Fibroblast of pulmonary artery (primary cell): ENCODE measurements around the gene PTDSS2.

Experiments used
- DNase-seq: peaks from one replicate; pipeline ENCODE4 v3.0.0-alpha.2; 2010; ENCODE audit warnings: low read depth
- H3K4me3 ChIP-seq: replicated peaks from 2 replicates; pipeline ENCODE4 v1.5.1; 2011; ENCODE audit warnings: low read depth, mild to moderate bottlenecking, control low read depth, low read length, moderate library complexity
- CTCF ChIP-seq: IDR thresholded peaks from 2 replicates; pipeline ENCODE4 v1.5.1; 2011; ENCODE audit warnings: mild to moderate bottlenecking, control low read depth, low read length, inconsistent platforms; ENCODE audit errors: missing control alignments

Gene PTDSS2

GRCh38 chr11:498297-499181, 48.5 kb downstream of the PTDSS2 start:
- no peak for TF ChIP-seq CTCF
- H3K4me3 ChIP-seq: no peak overlapping the region
- DNase-seq: no peak

GRCh38 chr11:499201-500076, 49.4 kb downstream of the PTDSS2 start:
- TF ChIP-seq CTCF: no peak
- H3K4me3 ChIP-seq: no peak overlapping the region
- no peak for DNase-seq

- no peak overlapping the region for H3K4me3 ChIP-seq
- no peak for DNase-seq
- TF ChIP-seq CTCF: no peak
These were observed 51.1 kb downstream of the PTDSS2 start for GRCh38 chr11:501001-501682.

- TF ChIP-seq CTCF: no peak
- H3K4me3 ChIP-seq: no peak overlapping the region
- no peak for DNase-seq
These were observed 51.7 kb downstream of the PTDSS2 start for GRCh38 chr11:501683-502287.

GRCh38 chr11:502288-503178, 52.5 kb downstream of the PTDSS2 start:
- H3K4me3 ChIP-seq: peak overlapping the region; percentile 8
- DNase-seq: no peak
- TF ChIP-seq CTCF: no peak
